ENCODE results near the gene IRAK2. TPM values are rescaled to one million over a fixed set of nuclear protein-coding genes. Genes with fewer than 3 reads are reported as not detected.

The IRAK2 gene
- total RNA-seq, 1 experiment from 2014 or later: 2.8 TPM

GRCh38 chr3:10205451-10206165 is 40.9 kb downstream of the IRAK2 start:
- H3K9me3 ChIP-seq (replicated peaks): no peaks in the 10 kb centered on the region
- H3K27ac ChIP-seq: peak overlapping the region; percentile 70
- no peak overlapping the region for H3K4me3 ChIP-seq
- peaks cover 31% of the 10 kb centered on the region for H3K4me1 ChIP-seq (replicated peaks)
- peak; percentile 76 to 82 for DNase-seq (ENCODE audit: low read depth in 1 of 2, low spot score in 2 of 2)
- H3K27me3 ChIP-seq (replicated peaks): no peaks in the 10 kb centered on the region
- peaks cover 12% of the 10 kb centered on the region for H3K36me3 ChIP-seq

- Histone ChIP-seq H3K4me3 (no peak overlapping the region), H3K27me3 (replicated peaks) (no peaks in the 10 kb centered on the region), H3K36me3 (peaks cover 8% of the 10 kb centered on the region), H3K9me3 (replicated peaks) (no peaks in the 10 kb centered on the region), H3K27ac (peak overlapping the region; percentile 70), H3K4me1 (replicated peaks) (peaks cover 31% of the 10 kb centered on the region)
- no peak for DNase-seq (ENCODE audit: low read depth in 1 of 2, low spot score in 2 of 2)
Measured at GRCh38 chr3:10206166-10206511, 41.4 kb downstream of the IRAK2 start.

GRCh38 chr3:10213156-10213792 is 48.6 kb downstream of the IRAK2 start:
- Histone ChIP-seq H3K36me3 (peaks cover 8% of the 10 kb centered on the region; the same call in 1 of the 2 replicates), H3K27me3 (replicated peaks) (no peaks in the 10 kb centered on the region), H3K4me1 (replicated peaks) (no peaks in the 10 kb centered on the region), H3K4me3 (no peak overlapping the region), H3K9me3 (replicated peaks) (no peaks in the 10 kb centered on the region), H3K27ac (no peak overlapping the region)
- DNase-seq (ENCODE audit: low read depth in 1 of 2, low spot score in 2 of 2): no peak

GRCh38 chr3:10215578-10216368 is 51.1 kb downstream of the IRAK2 start:
- Histone ChIP-seq H3K9me3 (replicated peaks) (no peaks in the 10 kb centered on the region), H3K4me3 (no peak overlapping the region), H3K27ac (no peak overlapping the region), H3K27me3 (replicated peaks) (no peaks in the 10 kb centered on the region), H3K36me3 (peaks cover 10% of the 10 kb centered on the region; the same call in 1 of the 2 replicates), H3K4me1 (replicated peaks) (no peaks in the 10 kb centered on the region; the same call in 1 of the 2 replicates)
- DNase-seq (ENCODE audit: low read depth in 1 of 2, low spot score in 2 of 2): no peak

- no peak overlapping the region for H3K27ac ChIP-seq
- H3K36me3 ChIP-seq: peaks cover 13% of the 10 kb centered on the region
- H3K4me1 ChIP-seq (replicated peaks): peaks cover 10% of the 10 kb centered on the region
- DNase-seq (ENCODE audit: low read depth in 1 of 2, low spot score in 2 of 2): no peak
- H3K4me3 ChIP-seq: no peak overlapping the region
- H3K9me3 ChIP-seq (replicated peaks): no peaks in the 10 kb centered on the region
- H3K27me3 ChIP-seq (replicated peaks): no peaks in the 10 kb centered on the region
Measured at GRCh38 chr3:10217359-10217758, 52.6 kb downstream of the IRAK2 start.

GRCh38 chr3:10219737-10220136 is 55.0 kb downstream of the IRAK2 start:
- no peak overlapping the region for H3K27ac ChIP-seq
- H3K27me3 ChIP-seq (replicated peaks): no peaks in the 10 kb centered on the region
- H3K4me1 ChIP-seq (replicated peaks): peaks cover 13% of the 10 kb centered on the region
- no peak overlapping the region for H3K4me3 ChIP-seq
- DNase-seq (ENCODE audit: low read depth in 1 of 2, low spot score in 2 of 2): no peak
- peaks cover 17% of the 10 kb centered on the region for H3K36me3 ChIP-seq
- no peaks in the 10 kb centered on the region for H3K9me3 ChIP-seq (replicated peaks)

- DNase-seq (ENCODE audit: low read depth in 1 of 2, low spot score in 2 of 2): no peak
Measured at GRCh38 chr3:10223676-10224639, 59.2 kb downstream of the IRAK2 start.

GRCh38 chr3:10224794-10225665 is 60.3 kb downstream of the IRAK2 start:
- no peak overlapping the region for H3K27ac ChIP-seq
- H3K4me3 ChIP-seq: no peak overlapping the region
- H3K27me3 ChIP-seq (replicated peaks): no peaks in the 10 kb centered on the region
- H3K4me1 ChIP-seq (replicated peaks): peaks cover 14% of the 10 kb centered on the region
- peak; percentile 66 to 72 for DNase-seq (ENCODE audit: low read depth in 1 of 2, low spot score in 2 of 2)
- H3K9me3 ChIP-seq (replicated peaks): no peaks in the 10 kb centered on the region
- H3K36me3 ChIP-seq: peaks cover 10% of the 10 kb centered on the region; the same call in 1 of the 2 replicates

More at GRCh38 chr3:10223676-10224639, 59.2 kb downstream of the IRAK2 start:
- no peaks in the 10 kb centered on the region for H3K9me3 ChIP-seq (replicated peaks)
- no peaks in the 10 kb centered on the region for H3K27me3 ChIP-seq (replicated peaks)
- H3K27ac ChIP-seq: no peak overlapping the region
- H3K4me1 ChIP-seq (replicated peaks): peaks cover 14% of the 10 kb centered on the region
- H3K36me3 ChIP-seq: peaks cover 10% of the 10 kb centered on the region; the same call in 1 of the 2 replicates
- no peak overlapping the region for H3K4me3 ChIP-seq

- no peak overlapping the region for H3K27ac ChIP-seq
- H3K4me3 ChIP-seq: no peak overlapping the region
Measured at GRCh38 chr3:10226293-10226692, 61.6 kb downstream of the IRAK2 start.

GRCh38 chr3:10228248-10228950 is 63.7 kb downstream of the IRAK2 start:
- no peaks in the 10 kb centered on the region for H3K9me3 ChIP-seq (replicated peaks)
- H3K27me3 ChIP-seq (replicated peaks): no peaks in the 10 kb centered on the region
- no peak overlapping the region for H3K27ac ChIP-seq
- peaks cover 3% of the 10 kb centered on the region; the same call in 1 of the 2 replicates for H3K4me1 ChIP-seq (replicated peaks)
- no peak for DNase-seq (ENCODE audit: low read depth in 1 of 2, low spot score in 2 of 2)
- H3K36me3 ChIP-seq: no peaks in the 10 kb centered on the region
- H3K4me3 ChIP-seq: no peak overlapping the region

More at GRCh38 chr3:10226293-10226692, 61.6 kb downstream of the IRAK2 start:
- peaks cover 7% of the 10 kb centered on the region; the same call in 1 of the 2 replicates for H3K36me3 ChIP-seq
- no peak for DNase-seq (ENCODE audit: low read depth in 1 of 2, low spot score in 2 of 2)
- H3K27me3 ChIP-seq (replicated peaks): no peaks in the 10 kb centered on the region
- peaks cover 14% of the 10 kb centered on the region for H3K4me1 ChIP-seq (replicated peaks)
- no peaks in the 10 kb centered on the region for H3K9me3 ChIP-seq (replicated peaks)

- Histone ChIP-seq H3K4me1 (replicated peaks) (peaks cover 3% of the 10 kb centered on the region; the same call in 1 of the 2 replicates), H3K27me3 (replicated peaks) (no peaks in the 10 kb centered on the region), H3K9me3 (replicated peaks) (no peaks in the 10 kb centered on the region), H3K27ac (no peak overlapping the region), H3K4me3 (no peak overlapping the region), H3K36me3 (no peaks in the 10 kb centered on the region)
- DNase-seq (ENCODE audit: low read depth in 1 of 2, low spot score in 2 of 2): no peak
Measured at GRCh38 chr3:10229576-10229975, 64.9 kb downstream of the IRAK2 start.

GRCh38 chr3:10232137-10232536 is 67.4 kb downstream of the IRAK2 start:
- Histone ChIP-seq H3K9me3 (replicated peaks) (no peaks in the 10 kb centered on the region), H3K36me3 (peaks cover 5% of the 10 kb centered on the region; the same call in 1 of the 2 replicates), H3K4me3 (no peak overlapping the region), H3K27ac (no peak overlapping the region), H3K4me1 (replicated peaks) (no peaks in the 10 kb centered on the region), H3K27me3 (replicated peaks) (no peaks in the 10 kb centered on the region)
- no peak for DNase-seq (ENCODE audit: low read depth in 1 of 2, low spot score in 2 of 2)

Data from SJSA1 (cell line).